ENCODE measurements around the gene LIPC.

LIPC gene

DNA sequence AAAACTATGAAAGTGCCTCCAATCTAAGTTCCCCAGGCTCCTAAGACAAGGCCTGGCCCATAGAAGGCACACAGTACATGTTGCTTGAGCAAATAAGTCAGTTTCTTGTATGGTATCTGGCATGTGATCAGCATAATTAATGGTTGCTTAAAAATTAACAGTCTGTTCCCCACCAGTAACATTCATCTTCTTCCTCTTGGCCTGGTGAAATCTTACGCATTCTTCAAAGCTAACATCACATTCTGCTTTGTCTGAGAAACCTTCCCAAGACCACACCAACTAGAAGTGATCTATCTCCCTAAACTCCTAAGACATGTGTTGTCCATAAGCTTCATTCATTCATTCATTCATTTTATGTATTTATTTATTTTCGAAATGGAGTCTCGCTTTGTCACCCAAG lies 48.1 kb downstream of the LIPC start:
- ChIA-PET POLR2A (no interaction called here), CTCF (interaction anchor here (0.8 to 1.5 kb wide), 4 partner anchors 13 to 115 kb away, joined by 3 read pairs; no protein-coding TSS in a partner anchor)
- DNase-seq (ENCODE audit: extremely low spot score), result no peak
- TF ChIP-seq, protein P1, sequence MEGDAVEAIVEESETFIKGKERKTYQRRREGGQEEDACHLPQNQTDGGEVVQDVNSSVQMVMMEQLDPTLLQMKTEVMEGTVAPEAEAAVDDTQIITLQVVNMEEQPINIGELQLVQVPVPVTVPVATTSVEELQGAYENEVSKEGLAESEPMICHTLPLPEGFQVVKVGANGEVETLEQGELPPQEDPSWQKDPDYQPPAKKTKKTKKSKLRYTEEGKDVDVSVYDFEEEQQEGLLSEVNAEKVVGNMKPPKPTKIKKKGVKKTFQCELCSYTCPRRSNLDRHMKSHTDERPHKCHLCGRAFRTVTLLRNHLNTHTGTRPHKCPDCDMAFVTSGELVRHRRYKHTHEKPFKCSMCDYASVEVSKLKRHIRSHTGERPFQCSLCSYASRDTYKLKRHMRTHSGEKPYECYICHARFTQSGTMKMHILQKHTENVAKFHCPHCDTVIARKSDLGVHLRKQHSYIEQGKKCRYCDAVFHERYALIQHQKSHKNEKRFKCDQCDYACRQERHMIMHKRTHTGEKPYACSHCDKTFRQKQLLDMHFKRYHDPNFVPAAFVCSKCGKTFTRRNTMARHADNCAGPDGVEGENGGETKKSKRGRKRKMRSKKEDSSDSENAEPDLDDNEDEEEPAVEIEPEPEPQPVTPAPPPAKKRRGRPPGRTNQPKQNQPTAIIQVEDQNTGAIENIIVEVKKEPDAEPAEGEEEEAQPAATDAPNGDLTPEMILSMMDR (IDR thresholded peaks at IDR 0.05; ENCODE audit: control extremely low read depth, extremely low read depth, low read depth, missing control alignments), result no peak

DNA sequence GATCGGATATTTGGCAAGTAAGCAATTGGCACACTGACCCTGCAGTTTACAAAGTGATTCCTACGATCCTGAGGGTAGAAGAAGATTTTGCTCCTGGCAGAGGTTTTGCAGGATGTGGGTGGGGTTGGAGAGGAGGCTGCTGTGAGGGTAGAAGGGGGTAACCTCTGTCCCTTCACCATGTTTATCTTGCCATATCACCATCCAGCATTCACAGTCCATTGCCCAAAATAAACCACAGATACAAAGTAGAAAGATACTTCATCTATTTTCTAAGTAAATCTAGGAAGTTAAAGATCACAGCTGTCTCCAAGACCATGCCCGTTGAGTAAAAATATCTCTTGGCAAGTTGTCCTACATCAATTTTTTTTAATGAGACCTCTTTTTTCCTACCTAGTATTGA lies 51.6 kb downstream of the LIPC start:
- CTCF ChIA-PET, result interaction anchor here (1.0 to 1.4 kb wide), 2 partner anchors 14 to 255 kb away, joined by 3 read pairs; no protein-coding TSS in a partner anchor
- TF ChIP-seq, protein P1 (IDR thresholded peaks at IDR 0.05; ENCODE audit: control extremely low read depth, extremely low read depth, low read depth, missing control alignments), result no peak
- no peak for DNase-seq (ENCODE audit: extremely low spot score)
- POLR2A ChIA-PET, result no interaction called here

DNA sequence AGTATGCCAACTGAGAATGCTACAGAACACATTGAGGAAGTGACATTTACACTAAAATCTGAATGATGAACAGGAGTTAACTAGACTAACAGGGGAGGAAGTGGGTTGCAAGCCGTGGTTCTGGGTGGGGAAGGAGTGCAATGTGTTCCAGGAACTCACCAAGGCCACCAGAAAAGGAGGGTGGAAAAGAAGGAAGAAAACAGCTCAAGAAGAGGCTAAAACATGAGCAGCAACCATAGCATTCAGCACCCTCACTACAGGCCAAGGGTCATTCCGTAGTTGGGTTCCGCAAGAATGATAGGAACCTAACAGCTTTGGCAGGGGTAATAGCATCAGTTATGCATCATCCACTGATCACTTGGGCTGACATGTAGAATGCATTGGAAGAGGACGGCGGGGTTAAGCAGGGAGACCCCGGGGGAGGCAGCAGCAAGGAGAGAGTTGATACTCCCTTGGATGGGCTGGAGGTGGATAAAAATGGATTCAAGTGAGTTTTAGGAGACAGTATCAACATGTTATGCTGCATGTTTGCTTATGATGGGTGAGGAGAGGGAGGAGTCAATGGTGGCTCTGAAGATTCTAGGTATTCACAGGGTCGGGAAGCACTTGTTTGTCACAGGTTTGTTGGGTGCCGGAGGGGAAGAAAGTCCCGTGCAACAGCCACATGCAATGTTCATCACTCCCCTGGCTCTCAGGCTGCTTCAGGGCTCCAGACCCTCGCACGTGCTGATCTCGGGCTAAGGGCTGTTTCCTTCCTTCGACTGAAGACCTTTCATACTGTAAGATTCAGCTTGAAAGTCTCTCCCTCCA lies 53.2 kb downstream of the LIPC start:
- TF ChIP-seq, protein P1 (IDR thresholded peaks at IDR 0.05; ENCODE audit: control extremely low read depth, extremely low read depth, low read depth, missing control alignments), result no peak
- POLR2A ChIA-PET, result no interaction called here
- DNase-seq (ENCODE audit: extremely low spot score), result no peak
- CTCF ChIA-PET, result interaction anchor here (1.4 kb wide), 1 partner anchor 15 kb away, joined by 3 read pairs; no protein-coding TSS in a partner anchor

DNA sequence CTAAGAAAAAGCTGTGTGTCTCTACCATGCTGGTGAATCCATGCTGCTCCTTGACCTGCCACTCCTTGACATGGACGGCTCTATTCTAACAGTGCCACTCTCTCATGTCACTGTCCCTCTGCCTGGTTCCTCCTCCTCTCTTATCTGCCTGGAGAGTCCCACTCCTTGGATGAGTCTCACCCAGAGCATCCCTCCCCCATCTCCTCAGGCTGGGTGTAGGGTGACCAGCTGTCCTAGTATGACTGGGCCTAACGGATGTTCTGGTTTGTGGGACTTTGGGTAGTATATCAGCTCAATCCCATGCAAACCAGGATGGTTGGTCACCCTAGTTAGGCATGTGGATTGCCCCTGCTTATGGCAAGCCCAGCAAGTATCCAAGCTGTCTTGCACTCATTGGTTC lies 54.3 kb downstream of the LIPC start:
- no peak for DNase-seq (ENCODE audit: extremely low spot score)
- ChIA-PET CTCF (no interaction called here), POLR2A (no interaction called here)
- TF ChIP-seq, protein P1 (IDR thresholded peaks at IDR 0.05; ENCODE audit: control extremely low read depth, extremely low read depth, low read depth, missing control alignments), result no peak

DNA sequence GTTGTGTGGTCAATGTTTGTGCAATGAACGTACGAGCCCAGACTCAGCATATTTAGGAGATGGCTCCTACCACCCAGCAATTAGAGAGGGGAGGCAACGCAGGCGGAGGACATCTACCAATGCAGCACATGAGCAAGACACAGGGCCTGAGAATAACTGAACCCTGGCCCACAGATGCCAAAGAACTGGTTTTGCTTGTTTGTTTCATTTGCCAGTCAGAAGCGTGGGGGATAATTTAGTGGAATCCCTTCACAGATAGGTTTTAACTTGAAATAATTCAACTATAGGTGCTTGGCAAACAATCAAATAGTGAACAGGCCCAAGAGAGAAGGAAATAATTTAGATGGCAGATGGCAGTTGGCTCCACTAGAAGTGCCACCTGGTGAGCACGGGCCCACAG lies 54.8 kb downstream of the LIPC start:
- POLR2A ChIA-PET, result no interaction called here
- no peak for DNase-seq (ENCODE audit: extremely low spot score)
- CTCF ChIA-PET, result interaction anchor here (1.1 to 1.8 kb wide), 6 partner anchors 8 to 261 kb away, joined by 3 to 7 read pairs (median 4); no protein-coding TSS in a partner anchor

DNA sequence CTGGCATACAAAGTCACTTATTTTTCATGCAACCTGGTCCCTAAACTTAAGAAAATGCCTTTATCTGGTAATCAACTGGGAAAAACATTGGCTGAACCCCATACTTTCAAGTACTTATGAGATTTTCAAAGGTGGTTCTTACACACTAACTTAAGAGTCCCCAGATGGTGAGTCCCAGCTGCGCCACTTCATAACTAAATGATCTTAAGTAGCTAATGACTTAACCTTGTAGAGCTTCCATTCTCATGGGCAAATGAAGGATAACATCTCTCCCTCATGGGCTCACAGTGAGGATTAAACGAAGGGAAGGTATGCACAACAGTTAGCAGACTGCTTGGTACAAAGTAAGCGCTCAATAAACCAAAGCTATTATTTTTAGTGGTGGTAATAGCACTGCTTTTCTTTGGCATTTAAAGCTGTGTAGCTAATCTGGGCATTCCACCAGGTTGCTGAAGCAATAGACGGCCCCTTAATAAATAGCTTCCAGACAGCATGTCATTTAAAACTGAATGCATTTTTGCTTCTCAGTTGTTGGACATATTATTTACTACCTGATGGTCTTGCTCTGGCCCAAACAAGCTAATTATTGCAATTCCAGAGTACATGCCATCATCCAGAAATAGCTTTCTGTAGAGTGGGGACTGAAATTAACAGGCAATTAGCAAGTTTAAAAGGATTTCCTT lies 55.4 kb downstream of the LIPC start:
- no peak for DNase-seq (ENCODE audit: extremely low spot score)
- TF ChIP-seq, protein P1 (IDR thresholded peaks at IDR 0.05; ENCODE audit: control extremely low read depth, extremely low read depth, low read depth, missing control alignments), result no peak
- POLR2A ChIA-PET, result no interaction called here
- CTCF ChIA-PET, result interaction anchor here (0.8 to 1.8 kb wide), 7 partner anchors 9 to 261 kb away, joined by 3 to 7 read pairs (median 3); no protein-coding TSS in a partner anchor

More for the DNA sequence above, 54.8 kb downstream of the LIPC start:
- TF ChIP-seq, protein P1 (IDR thresholded peaks at IDR 0.05; ENCODE audit: control extremely low read depth, extremely low read depth, low read depth, missing control alignments), result no peak
